Stimulated activated CD8-positive, alpha-beta memory T cell treated with anti-CD3 and anti-CD28 coated beads, Interleukin-4, amount 100 ng/mL, for 24 hours (primary cell): ENCODE measurements around the gene SEMA3G.

Experiments
- DNase-seq: peaks from one replicate; pipeline ENCODE4 v3.0.0-alpha.2; 2020; ENCODE audit warnings: low read depth

Gene SEMA3G

GRCh38 chr3:52438579-52439425 lies 6.1 kb downstream of the SEMA3G start:
- no peak for DNase-seq

- DNase-seq, result no peak
Measured at GRCh38 chr3:52438104-52438376, 6.9 kb downstream of the SEMA3G start.

- DNase-seq, result no peak
Measured at GRCh38 chr3:52437326-52438103, 7.4 kb downstream of the SEMA3G start.

GRCh38 chr3:52436500-52437149 lies 8.3 kb downstream of the SEMA3G start:
- no peak for DNase-seq

- DNase-seq, result no peak
Measured at GRCh38 chr3:52435246-52436101, 9.4 kb downstream of the SEMA3G start.

- DNase-seq, result no peak
Measured at GRCh38 chr3:52434491-52435115, 10.3 kb downstream of the SEMA3G start.

GRCh38 chr3:52433996-52434479 lies 10.9 kb downstream of the SEMA3G start:
- no peak for DNase-seq

- no peak for DNase-seq
Measured at GRCh38 chr3:52433328-52433995, 11.4 kb downstream of the SEMA3G start.

- no peak for DNase-seq
Measured at GRCh38 chr3:52432691-52433141, 12.2 kb downstream of the SEMA3G start.

GRCh38 chr3:52432225-52432624 lies 12.7 kb downstream of the SEMA3G start:
- no peak for DNase-seq

GRCh38 chr3:52431459-52432223 lies 13.3 kb downstream of the SEMA3G start:
- no peak for DNase-seq

- DNase-seq, result no peak
Measured at GRCh38 chr3:52430416-52430810, 14.5 kb downstream of the SEMA3G start.

- no peak for DNase-seq
Measured at GRCh38 chr3:52429779-52430415, 15.0 kb downstream of the SEMA3G start.

GRCh38 chr3:52429031-52429430 lies 15.9 kb downstream of the SEMA3G start:
- no peak for DNase-seq

GRCh38 chr3:52428151-52429005 lies 16.5 kb downstream of the SEMA3G start:
- no peak for DNase-seq

- no peak for DNase-seq
Measured at GRCh38 chr3:52423173-52423572, 21.7 kb downstream of the SEMA3G start.

- no peak for DNase-seq
Measured at GRCh38 chr3:52422669-52423068, 22.2 kb downstream of the SEMA3G start.

GRCh38 chr3:52420388-52420787 lies 24.5 kb downstream of the SEMA3G start:
- DNase-seq, result no peak

GRCh38 chr3:52415800-52416199 lies 29.1 kb downstream of the SEMA3G start:
- no peak for DNase-seq
